ENCODE data around the gene TRIM63.

- no peak for TF ChIP-seq CTCF (IDR thresholded peaks at IDR 0.05)
- TF ChIP-seq NR2C2 (CRISPR knock-in tag; IDR thresholded peaks at IDR 0.05): no peak
- no peak for TF ChIP-seq JUN (CRISPR knock-in tag; IDR thresholded peaks at IDR 0.05)
- TF ChIP-seq CREB1 (CRISPR knock-in tag; IDR thresholded peaks at IDR 0.05): no peak
- TF ChIP-seq NFYB (CRISPR knock-in tag; conservative IDR thresholded peaks at IDR 0.05; ENCODE audit: low read depth): no peak
- TF ChIP-seq ZNF423 (CRISPR knock-in tag; IDR thresholded peaks at IDR 0.05): no peak
- TF ChIP-seq HMGXB4 (CRISPR knock-in tag; IDR thresholded peaks at IDR 0.05): no peak
- TF ChIP-seq TP53 (CRISPR knock-in tag; IDR thresholded peaks at IDR 0.05): no peak
- no peak for TF ChIP-seq ZBTB43 (CRISPR knock-in tag; IDR thresholded peaks at IDR 0.05)
- no peak for TF ChIP-seq ZSCAN18 (CRISPR knock-in tag; IDR thresholded peaks at IDR 0.05)
- no peak for TF ChIP-seq ELF4 (CRISPR knock-in tag; IDR thresholded peaks at IDR 0.05; ENCODE audit: low read depth)
These were observed 45.0 kb upstream of the TRIM63 start for GRCh38 chr1:26112407-26112775.
